Measurements from ENCODE around the gene WIPI1.

- no peak for TF ChIP-seq POLR2A (IDR thresholded peaks at IDR 0.05; ENCODE audit: low read depth)
- no peak for TF ChIP-seq CTCF (IDR thresholded peaks at IDR 0.05)
- no peak for TF ChIP-seq POLR2AphosphoS5 (IDR thresholded peaks at IDR 0.05)
These were observed 29.7 kb downstream of the WIPI1 start for GRCh38 chr17:68427575-68427974.
